Astrocyte (in vitro differentiated cells and primary cell): Measurements from ENCODE around the gene KLHL11. TPM values are rescaled to one million over a fixed set of nuclear protein-coding genes. Genes with fewer than 3 reads are reported as not detected.
A peak's percentile ranks its signal among the peaks of the same experiment; 100 is the strongest.

Source experiments
- DNase-seq: peaks from one replicate; pipeline ENCODE4 v3.0.0-alpha.2; 2010; ENCODE audit warnings: low read depth
- FAIRE-seq: peaks from 2 replicates; lab custom pipeline; 2011; peaks lifted over from hg19 to GRCh38; lab: Jason Lieb, UNC
- H2AFZ ChIP-seq: 2 replicates; pipeline ENCODE4 v1.6.0; 2012; ENCODE audit warnings: low read depth, low read length, inconsistent platforms
- H3K27ac ChIP-seq: 2 replicates; pipeline ENCODE4 v1.5.1; 2011; ENCODE audit warnings: low read depth, low read length, inconsistent platforms
- H3K27me3 ChIP-seq: 2 replicates; pipeline ENCODE4 v1.6.0; 2011; ENCODE audit warnings: low read length, inconsistent platforms; ENCODE audit not compliant: insufficient read depth
- H3K36me3 ChIP-seq: 2 replicates; pipeline ENCODE4 v1.5.1; 2011; ENCODE audit warnings: low read length, inconsistent platforms; ENCODE audit not compliant: insufficient read depth
- H3K4me1 ChIP-seq: 2 replicates; pipeline ENCODE4 v1.5.1; 2011; ENCODE audit warnings: low read length, inconsistent platforms; ENCODE audit not compliant: insufficient read depth
- H3K4me2 ChIP-seq: 2 replicates; pipeline ENCODE4 v1.6.0; 2012; ENCODE audit warnings: low read length, inconsistent platforms
- H3K4me3 ChIP-seq: 2 replicates; pipeline ENCODE4 v1.5.1; 2011; ENCODE audit warnings: low read depth, mild to moderate bottlenecking, low read length, inconsistent platforms; ENCODE audit not compliant: insufficient read depth
- H3K79me2 ChIP-seq: 2 replicates; pipeline ENCODE4 v1.6.0; 2012; ENCODE audit warnings: mild to moderate bottlenecking, low read length, inconsistent platforms; ENCODE audit not compliant: insufficient read depth
- H3K9ac ChIP-seq: 2 replicates; pipeline ENCODE4 v1.6.0; 2012; ENCODE audit warnings: mild to moderate bottlenecking, low read length, inconsistent platforms
- H3K9me3 ChIP-seq: 2 replicates; pipeline ENCODE4 v1.5.1; 2012; ENCODE audit warnings: low read depth, mild to moderate bottlenecking, low read length, inconsistent platforms; ENCODE audit not compliant: insufficient read depth
- H4K20me1 ChIP-seq: 2 replicates; pipeline ENCODE4 v1.6.0; 2012; ENCODE audit warnings: low read length, inconsistent platforms; ENCODE audit not compliant: insufficient read depth
- H3K27ac Mint-ChIP-seq: one replicate; pipeline ENCODE4 v1.8.0; 2021; ENCODE audit warnings: mild to moderate bottlenecking, mixed read lengths; ENCODE audit not compliant: unreplicated experiment
- H3K27me3 Mint-ChIP-seq: one replicate; pipeline ENCODE4 v1.8.0; 2021; ENCODE audit warnings: low read depth, mixed read lengths; ENCODE audit not compliant: unreplicated experiment
- H3K36me3 Mint-ChIP-seq: one replicate; pipeline ENCODE4 v1.8.0; 2021; ENCODE audit warnings: low read depth, mixed read lengths; ENCODE audit not compliant: unreplicated experiment
- H3K4me1 Mint-ChIP-seq: one replicate; pipeline ENCODE4 v1.8.0; 2021; ENCODE audit warnings: low read depth, mixed read lengths; ENCODE audit not compliant: unreplicated experiment
- H3K4me3 Mint-ChIP-seq: one replicate; pipeline ENCODE4 v1.8.0; 2021; ENCODE audit warnings: mild to moderate bottlenecking, moderate library complexity, mixed read lengths; ENCODE audit not compliant: unreplicated experiment
- H3K9me3 Mint-ChIP-seq: one replicate; pipeline ENCODE4 v1.8.0; 2021; ENCODE audit warnings: mild to moderate bottlenecking, mixed read lengths; ENCODE audit not compliant: unreplicated experiment
- EZH2 ChIP-seq: IDR thresholded peaks from 2 replicates; pipeline ENCODE4 v1.6.1; 2012; ENCODE audit warnings: mild to moderate bottlenecking, low read length, inconsistent platforms; ENCODE audit not compliant: insufficient read depth
- total RNA-seq: library from RNA; stranded (reverse); gene quantifications from 2 replicates; pipeline ENCODE4 v1.2.1, GENCODE V29; 2021
- TF ChIP-seq, protein P1 (sequence below): IDR thresholded peaks from 2 replicates; pipeline ENCODE4 v1.5.1; 2011; ENCODE audit warnings: low read depth, mild to moderate bottlenecking, inconsistent platforms, low read length, moderate library complexity; ENCODE audit not compliant: insufficient read depth

The KLHL11 gene
- total RNA-seq, 1 donor from 2014 or later = 12.8 TPM

DNA sequence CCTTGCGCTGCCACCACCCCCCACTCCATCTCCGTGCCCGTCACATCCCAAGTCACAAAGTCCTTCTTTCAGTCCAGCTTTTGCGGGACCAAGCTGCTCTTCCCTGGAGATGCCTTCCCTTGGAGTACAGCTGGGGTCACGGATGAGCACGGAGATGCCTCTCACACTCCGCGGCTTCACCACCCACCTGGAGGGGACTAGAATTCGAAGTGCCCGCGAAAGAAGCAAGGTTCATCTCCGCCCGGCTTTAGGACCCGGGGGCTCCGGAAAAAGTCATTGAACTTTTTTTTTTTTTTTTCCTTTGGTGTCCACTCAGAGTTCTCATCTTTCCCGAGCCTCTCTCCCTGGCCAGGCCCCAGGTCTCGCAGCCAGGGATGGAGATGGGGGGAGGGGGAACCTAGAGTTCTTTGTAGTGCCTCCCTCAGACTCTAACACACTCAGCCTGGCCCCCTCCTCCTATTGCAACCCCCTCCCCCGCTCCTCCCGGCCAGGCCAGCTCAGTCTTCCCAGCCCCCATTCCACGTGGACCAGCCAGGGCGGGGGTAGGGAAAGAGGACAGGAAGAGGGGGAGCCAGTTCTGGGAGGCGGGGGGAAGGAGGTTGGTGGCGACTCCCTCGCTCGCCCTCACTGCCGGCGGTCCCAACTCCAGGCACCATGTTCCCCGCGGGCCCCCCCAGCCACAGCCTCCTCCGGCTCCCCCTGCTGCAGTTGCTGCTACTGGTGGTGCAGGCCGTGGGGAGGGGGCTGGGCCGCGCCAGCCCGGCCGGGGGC is 52.7 kb downstream of the KLHL11 start, which contains the start of gene FKBP10:
Gene FKBP10 (plus strand): TSS at position 624 of the 771 bp plus-strand sequence. CDS start 31 bp downstream, at position 655.
- peak within 1 kb of the TSS; percentile 97 for H2AFZ ChIP-seq
- no peaks in the 10 kb centered on the region for H3K9me3 ChIP-seq
- peak within 1 kb of the TSS; percentile 93 for H3K4me3 ChIP-seq
- H3K27ac ChIP-seq = peak within 1 kb of the TSS; percentile 76
- Mint-ChIP-seq H3K36me3 (peaks cover 16% of the 10 kb centered on the region), H3K27ac (peak within 1 kb of the TSS; percentile 99), H3K9me3 (no peaks in the 10 kb centered on the region), H3K4me3 (peak within 1 kb of the TSS; percentile 98), H3K4me1 (peaks cover 22% of the 10 kb centered on the region), H3K27me3 (no peaks in the 10 kb centered on the region)
- FAIRE-seq (no peak), DNase-seq (peak; percentile 84)
- H4K20me1 ChIP-seq = peaks cover 68% of the 10 kb centered on the region
- peaks cover 36% of the 10 kb centered on the region for H3K4me1 ChIP-seq
- peak within 1 kb of the TSS; percentile 96 for H3K4me2 ChIP-seq
- no peaks in the 10 kb centered on the region for H3K27me3 ChIP-seq
- TF ChIP-seq EZH2 = no peak
- TF ChIP-seq, protein P1, sequence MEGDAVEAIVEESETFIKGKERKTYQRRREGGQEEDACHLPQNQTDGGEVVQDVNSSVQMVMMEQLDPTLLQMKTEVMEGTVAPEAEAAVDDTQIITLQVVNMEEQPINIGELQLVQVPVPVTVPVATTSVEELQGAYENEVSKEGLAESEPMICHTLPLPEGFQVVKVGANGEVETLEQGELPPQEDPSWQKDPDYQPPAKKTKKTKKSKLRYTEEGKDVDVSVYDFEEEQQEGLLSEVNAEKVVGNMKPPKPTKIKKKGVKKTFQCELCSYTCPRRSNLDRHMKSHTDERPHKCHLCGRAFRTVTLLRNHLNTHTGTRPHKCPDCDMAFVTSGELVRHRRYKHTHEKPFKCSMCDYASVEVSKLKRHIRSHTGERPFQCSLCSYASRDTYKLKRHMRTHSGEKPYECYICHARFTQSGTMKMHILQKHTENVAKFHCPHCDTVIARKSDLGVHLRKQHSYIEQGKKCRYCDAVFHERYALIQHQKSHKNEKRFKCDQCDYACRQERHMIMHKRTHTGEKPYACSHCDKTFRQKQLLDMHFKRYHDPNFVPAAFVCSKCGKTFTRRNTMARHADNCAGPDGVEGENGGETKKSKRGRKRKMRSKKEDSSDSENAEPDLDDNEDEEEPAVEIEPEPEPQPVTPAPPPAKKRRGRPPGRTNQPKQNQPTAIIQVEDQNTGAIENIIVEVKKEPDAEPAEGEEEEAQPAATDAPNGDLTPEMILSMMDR = no peak
- H3K9ac ChIP-seq = peak within 1 kb of the TSS; percentile 96
- peaks cover 9% of the 10 kb centered on the region for H3K36me3 ChIP-seq
- peaks cover 81% of the 10 kb centered on the region for H3K79me2 ChIP-seq

DNA sequence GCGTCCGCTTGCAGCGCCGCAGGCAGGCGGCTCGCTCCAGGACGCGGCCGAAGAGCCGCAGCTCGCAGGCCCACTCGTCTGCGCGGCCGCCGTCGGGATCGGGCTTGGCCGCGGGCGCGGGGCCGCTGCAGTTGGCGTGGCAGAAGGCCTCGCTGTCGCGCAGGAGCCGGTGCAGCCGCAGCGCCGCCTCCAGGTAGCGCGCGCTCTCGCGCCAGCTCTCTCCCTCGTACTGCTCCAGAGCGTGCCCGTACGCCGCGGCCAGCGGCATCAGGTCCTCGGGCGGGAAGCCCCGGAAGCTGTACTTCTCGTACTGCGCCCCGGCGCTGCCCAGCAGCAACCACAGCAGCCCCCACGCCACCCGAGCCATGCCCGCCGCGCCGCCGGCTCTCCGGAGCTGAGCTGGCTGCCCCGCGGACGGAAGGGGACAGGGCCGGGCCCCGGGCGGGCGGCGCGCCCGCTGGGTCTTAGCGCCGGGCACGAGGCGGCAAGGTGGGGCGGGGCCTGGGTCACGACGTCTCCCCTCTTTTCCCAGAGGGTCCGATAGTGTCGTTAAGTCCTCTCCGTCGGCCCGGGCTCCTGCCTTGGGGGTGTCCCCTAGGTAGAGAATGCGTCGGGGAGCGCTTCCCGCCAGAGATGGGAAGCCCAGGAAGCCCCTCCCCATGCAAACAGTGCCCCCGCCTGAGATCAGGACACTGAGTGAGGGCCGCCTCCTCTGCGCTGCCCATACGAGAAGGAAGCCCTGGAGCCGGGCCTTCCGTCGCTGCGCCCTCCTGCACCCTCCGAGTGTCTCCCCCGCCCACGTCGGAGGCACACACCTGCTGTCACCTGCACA is 53.5 kb downstream of the KLHL11 start, which contains the start of gene P3H4:
Gene P3H4 (minus strand): TSS at position 401 of the 832 bp plus-strand sequence. CDS start 34 bp downstream, at position 367.
- FAIRE-seq (no peak), DNase-seq (peak; percentile 70)
- peaks cover 65% of the 10 kb centered on the region for H4K20me1 ChIP-seq

More for the DNA sequence above, 53.5 kb downstream of the KLHL11 start, which contains the start of gene P3H4:
- peak within 1 kb of the TSS; percentile 76 for H3K27ac ChIP-seq
- H3K9me3 Mint-ChIP-seq = no peaks in the 10 kb centered on the region
- peak within 1 kb of the TSS; percentile 93 for H3K4me3 ChIP-seq
- TF ChIP-seq EZH2 = no peak
- TF ChIP-seq, protein P1 = no peak
- H3K4me1 Mint-ChIP-seq = peaks cover 19% of the 10 kb centered on the region
- H3K9ac ChIP-seq = peak within 1 kb of the TSS; percentile 96
- H3K79me2 ChIP-seq = peaks cover 73% of the 10 kb centered on the region
- H3K36me3 ChIP-seq = peaks cover 9% of the 10 kb centered on the region
- no peaks in the 10 kb centered on the region for H3K27me3 Mint-ChIP-seq
- no peaks in the 10 kb centered on the region for H3K9me3 ChIP-seq
- H2AFZ ChIP-seq = peak within 1 kb of the TSS; percentile 97
- H3K4me2 ChIP-seq = peak within 1 kb of the TSS; percentile 96
- peaks cover 33% of the 10 kb centered on the region for H3K4me1 ChIP-seq
- H3K27me3 ChIP-seq = no peaks in the 10 kb centered on the region
- H3K27ac Mint-ChIP-seq = peak within 1 kb of the TSS; percentile 96
- peaks cover 12% of the 10 kb centered on the region for H3K36me3 Mint-ChIP-seq
- H3K4me3 Mint-ChIP-seq = peak within 1 kb of the TSS; percentile 98
